Neutrophil (primary cell): Measurements from ENCODE around the gene HECTD3.
"Not testable (repeated sequence)": the region's sequence is repeated elsewhere in the genome, so short reads cannot be mapped to it uniquely, and the experiment has no call there.

ENCODE experiments used
- H3K27ac ChIP-seq: fragments of 200-600 bp; sonication (generic); 2 replicates; pipeline ENCODE4 v1.5.1; 2016; ENCODE audit warnings: mild to moderate bottlenecking, moderate library complexity
- H3K27me3 ChIP-seq: fragments of 200-600 bp; sonication (generic); 2 replicates; pipeline ENCODE4 v1.6.0; 2016; ENCODE audit warnings: mild to moderate bottlenecking
- H3K36me3 ChIP-seq: fragments of 200-600 bp; sonication (generic); 2 replicates; pipeline ENCODE4 v1.5.1; 2017
- H3K4me1 ChIP-seq, 2 experiments: fragments of 200-600 bp in 1 of 2; sonication (generic) in 1 of 2; 1 replicate in 1 of 2; 2 replicates in 1 of 2; pipeline versions ENCODE4 v1.5.1 to v1.6.1; 2013 to 2016; ENCODE audit warnings: low read depth in 1 of 2, low read length in 1 of 2, mild to moderate bottlenecking in 1 of 2, moderate library complexity in 1 of 2; ENCODE audit not compliant: control insufficient read depth in 1 of 2, insufficient read depth in 1 of 2
- H3K4me3 ChIP-seq, 2 experiments: fragments of 200-600 bp in 1 of 2; sonication (generic) in 1 of 2; 1 replicate in 1 of 2; 2 replicates in 1 of 2; pipeline ENCODE4 v1.5.1; 2013 to 2016; ENCODE audit warnings: low read depth in 1 of 2, low read length in 1 of 2, mild to moderate bottlenecking in 1 of 2, moderate library complexity in 1 of 2
- H3K9me3 ChIP-seq: fragments of 200-600 bp; sonication (generic); 2 replicates; pipeline ENCODE4 v1.5.1; 2016
- CTCF ChIP-seq: fragments of 200-600 bp; sonication (generic); IDR thresholded peaks from 2 replicates; pipeline ENCODE4 v1.5.1; 2016; ENCODE audit warnings: antibody characterized with exemption

HECTD3 gene

GRCh38 chr1:44976252-44976651 lies 34.9 kb downstream of the HECTD3 start:
- H3K27ac ChIP-seq: no peak overlapping the region
- H3K9me3 ChIP-seq: no peaks in the 10 kb centered on the region
- TF ChIP-seq CTCF: no peak
- no peaks in the 10 kb centered on the region for H3K36me3 ChIP-seq
- no peaks in the 10 kb centered on the region for H3K27me3 ChIP-seq
- H3K4me3 ChIP-seq: no peak overlapping the region
- H3K4me1 ChIP-seq: no peaks in the 10 kb centered on the region

GRCh38 chr1:44973645-44974044 lies 37.5 kb downstream of the HECTD3 start:
- Histone ChIP-seq H3K36me3 (no peaks in the 10 kb centered on the region), H3K27me3 (no peaks in the 10 kb centered on the region), H3K4me3 (no peak overlapping the region), H3K9me3 (no peaks in the 10 kb centered on the region), H3K4me1 (no peaks in the 10 kb centered on the region), H3K27ac (no peak overlapping the region)
- no peak for TF ChIP-seq CTCF

DNA sequence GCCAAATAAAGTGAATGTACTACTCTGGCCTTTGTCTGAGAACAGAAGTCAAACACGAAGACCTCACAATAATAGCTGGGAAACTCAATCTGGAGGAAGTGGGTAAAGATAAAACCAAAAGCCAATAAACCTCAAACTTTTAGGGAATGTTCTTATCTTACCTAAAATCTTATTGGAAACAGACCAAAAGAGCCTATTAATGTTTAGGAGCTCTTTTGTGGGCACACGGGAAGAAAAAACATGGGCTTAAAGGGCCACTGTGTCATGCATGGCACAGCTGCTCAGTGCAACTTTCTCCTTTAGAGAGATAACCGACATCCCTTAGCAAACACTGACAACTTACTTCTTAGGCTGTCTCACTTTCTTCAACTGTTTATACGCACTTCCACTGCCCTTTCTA lies 40.8 kb downstream of the HECTD3 start:
- no peak overlapping the region for H3K4me3 ChIP-seq
- no peaks in the 10 kb centered on the region for H3K27me3 ChIP-seq
- H3K27ac ChIP-seq: no peak overlapping the region
- TF ChIP-seq CTCF: no peak
- H3K4me1 ChIP-seq: no peaks in the 10 kb centered on the region
- H3K9me3 ChIP-seq: no peaks in the 10 kb centered on the region
- H3K36me3 ChIP-seq: no peaks in the 10 kb centered on the region

DNA sequence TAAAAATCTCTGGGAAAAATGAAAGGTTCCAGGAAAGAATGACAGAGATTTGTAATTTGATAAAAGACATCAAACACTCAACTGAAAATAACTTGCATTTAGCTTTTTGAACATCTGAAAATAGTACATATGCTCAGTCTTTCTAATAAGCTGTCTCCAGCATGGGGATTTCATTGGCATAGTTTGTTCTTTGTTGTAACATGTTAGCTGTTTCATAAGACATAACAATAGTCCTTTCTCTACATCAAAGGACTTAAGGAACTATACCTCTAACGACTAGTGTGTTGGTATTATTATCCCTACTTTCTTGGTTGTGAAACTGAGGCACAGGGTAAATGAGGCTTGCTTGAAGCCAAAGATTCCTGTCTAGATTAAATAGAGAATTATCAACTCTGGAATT lies 46.7 kb downstream of the HECTD3 start:
- H3K27ac ChIP-seq: no peak overlapping the region
- no peaks in the 10 kb centered on the region for H3K4me1 ChIP-seq
- H3K4me3 ChIP-seq: no peak overlapping the region
- no peaks in the 10 kb centered on the region for H3K36me3 ChIP-seq
- H3K27me3 ChIP-seq: no peaks in the 10 kb centered on the region
- no peaks in the 10 kb centered on the region for H3K9me3 ChIP-seq
- no peak for TF ChIP-seq CTCF

- no peak overlapping the region for H3K4me3 ChIP-seq
- no peak for TF ChIP-seq CTCF
- no peaks in the 10 kb centered on the region for H3K36me3 ChIP-seq
- no peaks in the 10 kb centered on the region for H3K4me1 ChIP-seq
- no peaks in the 10 kb centered on the region for H3K9me3 ChIP-seq
- H3K27me3 ChIP-seq: no peaks in the 10 kb centered on the region
- H3K27ac ChIP-seq: no peak overlapping the region
These were observed 48.4 kb downstream of the HECTD3 start for GRCh38 chr1:44962729-44963128.

DNA sequence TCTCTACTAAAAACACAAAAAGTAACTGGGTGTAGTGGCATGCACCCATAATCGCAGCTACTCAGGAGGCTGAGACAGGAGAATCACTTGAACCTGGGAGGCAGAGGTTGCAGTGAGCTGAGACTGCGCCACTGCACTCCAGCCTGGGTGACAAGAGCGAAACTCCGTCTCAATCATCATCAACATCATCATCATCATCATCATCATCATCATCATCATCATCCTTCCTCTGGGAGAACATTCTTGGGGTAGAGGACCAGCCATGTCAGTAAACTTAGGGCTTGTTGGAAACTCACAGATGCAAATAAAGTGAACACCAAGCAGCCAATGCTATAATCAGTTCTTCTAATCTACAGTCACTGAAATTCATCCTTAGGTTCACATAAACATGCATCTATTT lies 49.1 kb downstream of the HECTD3 start:
- not testable (repeated sequence) for H3K27me3 ChIP-seq, H3K9me3 ChIP-seq, H3K4me3 ChIP-seq, H3K27ac ChIP-seq, H3K36me3 ChIP-seq, H3K4me1 ChIP-seq

DNA sequence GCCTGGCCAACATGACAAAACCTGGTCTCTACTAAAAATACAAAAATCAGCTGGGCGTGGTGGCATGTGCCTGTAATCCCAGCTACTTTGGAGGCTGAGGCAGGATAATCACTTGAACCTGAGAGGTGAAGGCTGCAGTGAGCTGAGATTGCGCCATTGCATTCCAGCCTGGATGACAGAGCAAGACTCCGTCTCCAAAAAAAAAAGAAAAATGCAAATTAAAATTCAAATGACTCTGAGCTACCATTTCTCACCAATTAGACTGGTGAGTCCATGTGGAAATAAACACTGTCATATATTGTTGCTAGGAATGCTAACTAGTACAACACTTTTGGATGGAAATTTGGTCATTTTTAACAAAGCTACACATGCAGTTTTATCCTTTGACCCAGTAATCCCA lies 53.6 kb downstream of the HECTD3 start:
- not testable (repeated sequence) for H3K4me1 ChIP-seq, H3K36me3 ChIP-seq, H3K4me3 ChIP-seq, H3K27ac ChIP-seq, H3K9me3 ChIP-seq, H3K27me3 ChIP-seq

- H3K9me3 ChIP-seq, H3K27ac ChIP-seq, H3K4me1 ChIP-seq, H3K36me3 ChIP-seq, H3K27me3 ChIP-seq, H3K4me3 ChIP-seq: not testable (repeated sequence)
These were observed 55.0 kb downstream of the HECTD3 start for GRCh38 chr1:44956077-44956476.
